HepG2 (cell line): ENCODE measurements around the gene ADGRD1. TPM values are rescaled to one million over a fixed set of nuclear protein-coding genes. Genes with fewer than 3 reads are reported as not detected.

ENCODE experiments used
- AFF4 ChIP-seq: sonication (generic); formaldehyde crosslinking; IDR thresholded peaks from 2 replicates; pipeline ENCODE4 v1.4.0; 2020; ENCODE audit warnings: missing genetic modification reagents
- ARNT2 ChIP-seq: sonication (generic); formaldehyde crosslinking; IDR thresholded peaks from 2 replicates; pipeline ENCODE4 v1.8.0; 2022; ENCODE audit warnings: mild to moderate bottlenecking, low read depth, missing genetic modification reagents, moderate library complexity
- CREBL2 ChIP-seq: sonication (generic); formaldehyde crosslinking; IDR thresholded peaks from 2 replicates; pipeline ENCODE4 v1.8.1; 2023; ENCODE audit warnings: missing genetic modification reagents, mild to moderate bottlenecking, borderline replicate concordance
- CTCF ChIP-seq: sonication (generic); formaldehyde crosslinking; IDR thresholded peaks from 2 replicates; pipeline ENCODE4 v1.5.0; 2020; ENCODE audit warnings: mild to moderate bottlenecking, missing genetic modification reagents, moderate library complexity
- GTF2F1 ChIP-seq: fragments of 150-350 bp; IDR thresholded peaks from 2 replicates; pipeline ENCODE4 v1.6.1; 2014; ENCODE audit warnings: low read length
- PAF1 ChIP-seq: IDR thresholded peaks from 2 replicates; pipeline ENCODE4 v1.6.1; 2016; ENCODE audit warnings: missing genetic modification reagents, missing compliant biosample characterization
- SMARCE1 ChIP-seq: fragments of 450-650 bp; IDR thresholded peaks from 2 replicates; pipeline ENCODE4 v1.6.1; 2017; ENCODE audit warnings: borderline replicate concordance
- U2AF2 ChIP-seq: fragments of 200-400 bp; formaldehyde crosslinking; IDR thresholded peaks from 2 replicates; pipeline ENCODE4 v1.6.1; 2017; ENCODE audit warnings: low read depth, mild to moderate bottlenecking, low read length
- ZNF7 ChIP-seq: IDR thresholded peaks from 2 replicates; pipeline ENCODE4 v1.6.1; 2016; ENCODE audit warnings: missing biosample characterization, missing genetic modification reagents
- ZSCAN29 ChIP-seq: sonication (generic); formaldehyde crosslinking; conservative IDR thresholded peaks from 2 replicates; pipeline ENCODE4 v1.4.0; 2020; ENCODE audit warnings: mild to moderate bottlenecking, missing genetic modification reagents
- polyA plus RNA-seq, 8 experiments: library from polyadenylated mRNA; depleted of rRNA in 3 of 8; stranded (reverse) in 7 of 8; unstranded in 1 of 8; fragments of >200 nt; fragmentation: Illumina TruSeq in 4 of 8; extraction: Trizol in 4 of 8; gene quantifications; 2 replicates each; pipeline versions ENCODE4 v1.2.1 to v1.2.3, GENCODE V29; 2011 to 2016; ENCODE audit warnings: low read depth in 4 of 8, missing spikeins in 1 of 8, mixed read lengths in 1 of 8; ENCODE audit not compliant: insufficient read depth in 1 of 8
- total RNA-seq, 5 experiments: library from RNA; depleted of rRNA; stranded (reverse); fragments of >200 nt; fragmentation: Illumina TruSeq; extraction: Trizol; gene quantifications; 2 replicates each; pipeline ENCODE4 v1.2.3, GENCODE V29; 2016; ENCODE audit warnings: low read depth in 1 of 5

Gene ADGRD1
- total and polyA plus RNA-seq, 2 of the 13 experiments (the other 11 are each of a cell fraction or from before 2014, with no cell fraction given): 0.46 to 12.4 TPM

GRCh38 chr12:131046813-131047788, 93.4 kb downstream of the ADGRD1 start (continued):
- TF ChIP-seq ZSCAN29 (CRISPR knock-in tag) (no peak), CREBL2 (CRISPR knock-in tag) (no peak), ARNT2 (CRISPR knock-in tag) (no peak), ZNF7 (CRISPR knock-in tag) (no peak), GTF2F1 (no peak), CTCF (CRISPR knock-in tag) (0 out of 2 replicates have a peak, but pooled peaks have one; percentile 9), PAF1 (CRISPR knock-in tag) (no peak), U2AF2 (no peak), SMARCE1 (no peak), AFF4 (CRISPR knock-in tag) (no peak)
